Activated naive CD4-positive, alpha-beta T cell treated with anti-CD3 and anti-CD28 coated beads for 36 hours (primary cell): Measurements from ENCODE around the gene THUMPD1. TPM values are rescaled to one million over a fixed set of nuclear protein-coding genes. Genes with fewer than 3 reads are reported as not detected.
A peak's percentile ranks its signal among the peaks of the same experiment; 100 is the strongest.
"Not testable (repeated sequence)": the region's sequence is repeated elsewhere in the genome, so short reads cannot be mapped to it uniquely, and the experiment has no call there.

Experiments
- CTCF ChIA-PET: fragments of 350-600 bp; sonication (Branson Sonifier 250); formaldehyde crosslinking; loops from one replicate; lab custom pipeline; 2021; ENCODE audit warnings: antibody characterized with exemption; lab: Charles Lee
- DNase-seq: peaks from one replicate; pipeline ENCODE4 v3.0.0-alpha.2; 2020
- H3K27ac Mint-ChIP-seq: one replicate; pipeline ENCODE4 v1.8.0; 2021; ENCODE audit warnings: mild to moderate bottlenecking, mixed read lengths
- H3K27me3 Mint-ChIP-seq: one replicate; pipeline ENCODE4 v1.8.0; 2021; ENCODE audit warnings: low read depth, mixed read lengths
- H3K36me3 Mint-ChIP-seq: one replicate; pipeline ENCODE4 v1.8.0; 2021; ENCODE audit warnings: low read depth, mixed read lengths
- H3K4me1 Mint-ChIP-seq: one replicate; pipeline ENCODE4 v1.8.0; 2021; ENCODE audit warnings: low read depth, mixed read lengths
- H3K4me3 Mint-ChIP-seq: one replicate; pipeline ENCODE4 v1.8.0; 2021; ENCODE audit warnings: mild to moderate bottlenecking, moderate library complexity, mixed read lengths
- H3K9me3 Mint-ChIP-seq: one replicate; pipeline ENCODE4 v1.8.0; 2021; ENCODE audit warnings: mixed read lengths
- intact Hi-C: fragments of 100-400 bp; cut with micrococcal nuclease; formaldehyde crosslinking; loops from one replicate; pipeline ENCODE4 v1.15.1; 2023
- total RNA-seq, 2 experiments: library from RNA; stranded (reverse); gene quantifications; one replicate each; pipeline ENCODE4 v1.2.3, GENCODE V29; 2021

The THUMPD1 gene
- total RNA-seq, 2 experiments from 2014 or later = 47.5 to 49.8 TPM

DNA sequence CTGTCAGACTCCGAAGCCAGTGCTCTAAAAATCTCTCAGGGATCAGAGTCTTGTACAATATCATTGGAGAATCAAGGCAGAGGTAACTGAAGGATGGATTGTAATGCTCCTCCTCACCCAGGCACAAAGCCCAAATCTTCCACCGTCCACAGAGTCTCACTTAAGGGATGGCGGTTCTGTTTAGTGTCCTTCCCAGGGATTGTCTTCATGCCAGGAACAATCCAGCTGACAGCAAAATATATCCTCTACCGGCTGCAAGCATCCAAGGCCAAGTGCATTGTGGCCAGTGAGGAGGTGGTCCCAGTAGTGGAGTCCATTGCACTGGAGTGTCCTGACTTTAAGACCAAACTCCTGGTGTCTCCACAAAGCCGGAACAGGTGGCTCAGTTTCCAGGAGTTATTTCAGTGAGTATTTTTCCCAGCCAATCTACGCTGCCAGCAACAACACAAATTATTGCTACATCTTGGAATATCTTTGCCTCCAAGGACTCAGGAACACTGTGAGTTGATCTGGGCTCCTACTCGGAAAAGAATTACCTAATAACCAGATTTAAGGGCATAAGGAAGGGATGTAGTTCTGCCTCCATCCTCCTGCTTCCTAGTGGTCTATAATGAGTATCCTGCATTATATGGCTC, 30.2 kb downstream of the THUMPD1 start:
- Mint-ChIP-seq H3K36me3 (no peaks in the 10 kb centered on the region), H3K4me3 (no peak overlapping the region), H3K27me3 (no peaks in the 10 kb centered on the region), H3K4me1 (no peaks in the 10 kb centered on the region), H3K27ac (no peak overlapping the region), H3K9me3 (no peaks in the 10 kb centered on the region)
- CTCF ChIA-PET = no interaction called here
- intact Hi-C loops = no loop called here
- no peak for DNase-seq

DNA sequence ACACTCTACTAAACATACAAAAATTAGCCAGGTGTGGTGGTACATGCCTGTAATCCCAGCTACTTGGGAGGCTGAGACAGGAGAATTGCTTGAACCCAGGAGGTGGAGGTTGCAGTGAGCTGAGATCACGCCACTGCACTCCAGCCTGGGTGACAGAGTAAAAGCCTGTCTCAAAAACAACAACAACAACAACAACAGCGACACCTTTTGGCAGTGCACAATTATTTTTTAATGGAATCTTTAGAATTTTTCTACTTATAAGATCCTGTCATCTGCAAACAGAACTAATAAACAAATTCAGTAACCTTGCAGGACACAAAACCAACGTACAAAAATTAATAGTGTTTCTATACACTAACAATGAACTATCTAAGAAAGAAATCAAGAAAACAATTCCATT, 33.5 kb downstream of the THUMPD1 start:
- H3K27ac Mint-ChIP-seq, H3K4me3 Mint-ChIP-seq, intact Hi-C loops, H3K9me3 Mint-ChIP-seq, H3K27me3 Mint-ChIP-seq, H3K4me1 Mint-ChIP-seq, H3K36me3 Mint-ChIP-seq: not testable (repeated sequence)
- CTCF ChIA-PET = interaction anchor here (1.6 kb wide), 1 partner anchor 801 kb away, joined by 3 read pairs; no protein-coding TSS in a partner anchor
- peak; percentile 10 for DNase-seq

- peaks cover 8% of the 10 kb centered on the region for H3K36me3 Mint-ChIP-seq
- no peaks in the 10 kb centered on the region for H3K27me3 Mint-ChIP-seq
- H3K4me1 Mint-ChIP-seq = no peaks in the 10 kb centered on the region
- H3K4me3 Mint-ChIP-seq = no peak overlapping the region
- DNase-seq = no peak
- CTCF ChIA-PET = interaction anchor here (1.6 kb wide), 1 partner anchor 800 kb away, joined by 3 read pairs; no protein-coding TSS in a partner anchor
- intact Hi-C loops = no loop called here
- H3K9me3 Mint-ChIP-seq = no peaks in the 10 kb centered on the region
- H3K27ac Mint-ChIP-seq = no peak overlapping the region
These were observed 34.2 kb downstream of the THUMPD1 start for GRCh38 chr16:20707461-20707860.

DNA sequence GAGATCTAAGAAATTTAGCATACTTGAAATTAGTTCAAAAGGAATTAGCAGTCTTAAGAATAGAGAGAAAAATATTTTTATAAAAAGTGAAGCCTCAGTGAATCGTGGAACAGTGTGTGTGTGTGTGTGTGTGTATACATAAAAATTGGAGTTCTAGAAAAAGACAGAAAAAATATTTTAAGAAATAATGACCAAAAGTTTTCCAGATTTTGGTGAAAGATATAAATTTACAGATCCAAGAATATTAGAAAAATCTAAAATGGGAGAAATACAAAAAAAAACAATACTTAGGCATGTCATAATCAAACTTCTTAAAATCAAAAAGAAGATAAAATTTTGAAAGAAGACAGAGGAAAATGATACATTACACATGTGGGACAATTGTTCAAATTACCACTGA, 35.6 kb downstream of the THUMPD1 start:
- H3K36me3 Mint-ChIP-seq, DNase-seq, CTCF ChIA-PET, H3K27me3 Mint-ChIP-seq, H3K9me3 Mint-ChIP-seq, H3K4me1 Mint-ChIP-seq, H3K27ac Mint-ChIP-seq, H3K4me3 Mint-ChIP-seq, intact Hi-C loops: not testable (repeated sequence)

GRCh38 chr16:20704281-20704680, 37.3 kb downstream of the THUMPD1 start:
- CTCF ChIA-PET = no interaction called here
- peaks cover 10% of the 10 kb centered on the region for H3K36me3 Mint-ChIP-seq
- H3K4me3 Mint-ChIP-seq = no peak overlapping the region

DNA sequence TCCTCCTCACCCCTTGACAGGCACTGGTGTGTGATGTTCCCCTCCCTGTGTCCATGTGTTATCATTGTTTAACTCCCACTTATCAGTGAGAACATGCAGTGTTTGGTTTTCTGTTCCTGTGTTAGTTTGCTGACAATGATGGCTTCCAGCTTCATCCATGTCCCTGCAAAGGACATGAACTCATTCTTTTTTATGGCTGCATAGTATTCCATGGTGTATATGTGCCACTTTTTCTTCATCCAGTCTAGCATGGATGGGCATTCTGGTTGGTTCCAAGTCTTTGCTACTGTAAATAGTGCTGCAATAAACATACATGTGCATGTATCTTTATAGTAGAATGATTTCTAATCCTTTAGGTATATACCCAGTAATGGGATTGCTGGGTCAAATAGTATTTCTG, 39.9 kb downstream of the THUMPD1 start:
- H3K9me3 Mint-ChIP-seq, H3K36me3 Mint-ChIP-seq, H3K4me1 Mint-ChIP-seq, CTCF ChIA-PET, intact Hi-C loops, H3K4me3 Mint-ChIP-seq, H3K27ac Mint-ChIP-seq, DNase-seq, H3K27me3 Mint-ChIP-seq: not testable (repeated sequence)

More at GRCh38 chr16:20704281-20704680, 37.3 kb downstream of the THUMPD1 start:
- intact Hi-C loops = no loop called here
- H3K27ac Mint-ChIP-seq = no peak overlapping the region
- no peaks in the 10 kb centered on the region for H3K4me1 Mint-ChIP-seq
- H3K9me3 Mint-ChIP-seq = peaks cover 3% of the 10 kb centered on the region
- DNase-seq = no peak
- no peaks in the 10 kb centered on the region for H3K27me3 Mint-ChIP-seq

DNA sequence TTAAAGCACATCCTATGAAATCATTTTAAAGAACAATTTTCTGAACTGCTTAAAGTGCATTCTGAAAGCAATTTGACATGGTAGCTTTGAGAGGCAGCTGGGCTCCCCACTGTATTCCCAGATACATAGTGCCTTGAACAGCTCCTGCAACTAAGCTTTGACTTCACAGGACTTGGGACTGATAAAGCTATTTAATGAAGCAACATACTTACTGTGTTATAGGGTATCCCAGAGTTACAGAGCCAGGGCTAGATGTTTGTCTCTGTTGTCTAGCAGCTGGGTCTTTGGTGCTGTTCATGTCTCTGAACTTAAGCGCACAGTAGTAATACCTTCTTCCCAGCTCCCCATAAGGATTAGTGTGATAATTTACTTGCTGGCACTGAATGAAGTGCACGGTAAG, 45.0 kb downstream of the THUMPD1 start:
- DNase-seq = no peak
- CTCF ChIA-PET = no interaction called here
- Mint-ChIP-seq H3K4me3 (no peak overlapping the region), H3K4me1 (no peaks in the 10 kb centered on the region), H3K27me3 (peaks cover 26% of the 10 kb centered on the region), H3K36me3 (no peaks in the 10 kb centered on the region), H3K9me3 (no peaks in the 10 kb centered on the region), H3K27ac (no peak overlapping the region)
- intact Hi-C loops = no loop called here

- Mint-ChIP-seq H3K9me3 (no peaks in the 10 kb centered on the region), H3K4me1 (no peaks in the 10 kb centered on the region), H3K27ac (no peak overlapping the region), H3K4me3 (no peak overlapping the region), H3K36me3 (no peaks in the 10 kb centered on the region), H3K27me3 (peaks cover 28% of the 10 kb centered on the region)
- CTCF ChIA-PET = no interaction called here
- intact Hi-C loops = no loop called here
- DNase-seq = no peak
These were observed 46.6 kb downstream of the THUMPD1 start for GRCh38 chr16:20695024-20695423.

- DNase-seq, H3K4me1 Mint-ChIP-seq, H3K27ac Mint-ChIP-seq, H3K4me3 Mint-ChIP-seq, H3K36me3 Mint-ChIP-seq, H3K9me3 Mint-ChIP-seq, CTCF ChIA-PET: not testable (repeated sequence)
- intact Hi-C loops = loop anchor here (5.0 kb wide), 1 partner anchor 92 kb away; no protein-coding TSS in a partner anchor
- peaks cover 28% of the 10 kb centered on the region for H3K27me3 Mint-ChIP-seq
These were observed 47.5 kb downstream of the THUMPD1 start for GRCh38 chr16:20694096-20694495.

DNA sequence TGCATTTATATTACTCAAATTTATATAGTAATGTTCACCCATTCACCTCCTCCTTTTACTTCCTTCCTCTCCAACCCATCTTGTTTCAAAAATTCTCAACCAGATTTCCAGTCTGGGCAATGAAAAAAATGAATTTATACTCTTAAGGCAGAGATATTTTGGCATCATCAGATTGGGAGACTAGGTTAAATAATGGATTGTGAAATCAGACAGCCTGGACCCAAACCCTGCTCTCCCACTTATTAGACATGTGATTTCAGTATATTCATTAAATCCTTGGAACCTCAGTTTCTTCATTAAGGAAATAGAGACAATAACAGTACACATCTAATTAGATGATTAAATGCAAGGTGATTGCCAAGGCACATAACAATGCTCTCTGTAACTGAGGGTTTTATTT, 52.0 kb downstream of the THUMPD1 start:
- CTCF ChIA-PET = no interaction called here
- intact Hi-C loops = loop anchor here (5.0 kb wide), 1 partner anchor 87 kb away; no protein-coding TSS in a partner anchor
- H3K27ac Mint-ChIP-seq = no peak overlapping the region
- no peaks in the 10 kb centered on the region for H3K36me3 Mint-ChIP-seq
- H3K4me3 Mint-ChIP-seq = no peak overlapping the region
- no peak for DNase-seq
- peaks cover 19% of the 10 kb centered on the region for H3K27me3 Mint-ChIP-seq
- H3K9me3 Mint-ChIP-seq = peaks cover 3% of the 10 kb centered on the region
- H3K4me1 Mint-ChIP-seq = no peaks in the 10 kb centered on the region

DNA sequence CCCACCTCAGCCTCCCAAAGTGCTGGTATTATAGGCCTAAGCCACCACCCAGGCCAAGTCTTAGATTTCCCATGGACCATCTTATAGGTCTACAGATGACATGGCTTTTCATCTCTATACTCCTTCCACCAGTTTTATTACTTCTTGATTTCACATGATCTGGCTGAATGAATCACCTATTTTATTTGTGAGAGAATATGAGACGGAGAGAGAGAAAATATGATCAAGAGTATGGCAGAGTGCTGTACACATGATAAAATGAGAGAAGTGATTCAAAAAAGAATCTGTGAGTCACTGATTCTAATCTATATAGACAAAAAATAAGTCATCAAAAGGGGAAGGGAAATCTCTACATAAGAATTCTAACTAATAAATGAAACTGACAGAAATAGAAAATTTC, 57.8 kb downstream of the THUMPD1 start:
- Mint-ChIP-seq H3K36me3 (no peaks in the 10 kb centered on the region), H3K4me3 (no peak overlapping the region), H3K27ac (no peak overlapping the region), H3K4me1 (peaks cover 10% of the 10 kb centered on the region), H3K27me3 (no peaks in the 10 kb centered on the region), H3K9me3 (peaks cover 3% of the 10 kb centered on the region)
- CTCF ChIA-PET = no interaction called here
- no peak for DNase-seq
- intact Hi-C loops = no loop called here
